K562 (cell line): ENCODE results near the gene GPR107. TPM values are rescaled to one million over a fixed set of nuclear protein-coding genes. Genes with fewer than 3 reads are reported as not detected.

Experiments used
- ATAC-seq: fragments of 200-7000 bp; cut with Tn5 transposase; 3 replicates; pipeline ENCODE4 v1.9.1; 2020; ENCODE audit warnings: moderate library complexity
- BruUV-seq: library from RNA; stranded (reverse); fragments of 400-500 nt; replicated peaks from 2 replicates; lab custom pipeline; 2021; lab: Mats Ljungman, UMichigan
- CTCF ChIA-PET: fragments of 300-600 bp; formaldehyde crosslinking; extraction: SDS; loops from one replicate; lab custom pipeline; 2021; ENCODE audit warnings: low intra/inter-chr PET ratio; lab: Yijun Ruan, JAX
- POLR2A ChIA-PET: fragments of 300-600, 350-650 bp; sonication (Branson Sonifier 250); formaldehyde crosslinking; extraction: SDS; loops from one replicate; lab custom pipeline; 2021; ENCODE audit warnings: antibody characterized with exemption, inconsistent platforms; lab: Yijun Ruan, JAX
- DNase-seq, 4 experiments: peaks; one replicate each; pipeline versions ENCODE4 v3.0.0 to v3.0.0-alpha.2; 2011 to 2018; ENCODE audit warnings: low spot score in 3 of 4, mixed read lengths in 3 of 4; ENCODE audit errors: extremely low read depth in 1 of 4
- FAIRE-seq: peaks from 2 replicates; lab custom pipeline; 2011; peaks lifted over from hg19 to GRCh38; lab: Jason Lieb, UNC
- H2AFZ ChIP-seq: 2 replicates; pipeline ENCODE4 v1.6.0; 2011; ENCODE audit warnings: low read depth, low read length, control low read depth, inconsistent platforms
- H3K27ac ChIP-seq: fragments of 200-600 bp; 3 replicates; pipeline ENCODE4 v1.8.0; 2011; ENCODE audit warnings: low read depth, mild to moderate bottlenecking, control low read depth, inconsistent platforms, low read length, moderate library complexity, mixed read lengths; ENCODE audit errors: extremely low read depth
- H3K27me3 ChIP-seq, 2 experiments: fragments of 300-600 bp in 1 of 2; 2 replicates in 1 of 2; 3 replicates in 1 of 2; pipeline versions ENCODE4 v1.6.0 to v1.8.0; 2011; ENCODE audit warnings: inconsistent platforms in 2 of 2, low read length in 2 of 2, mild to moderate bottlenecking in 1 of 2, mixed read lengths in 1 of 2, moderate library complexity in 1 of 2; ENCODE audit not compliant: control insufficient read depth in 2 of 2, insufficient read depth in 2 of 2
- H3K36me3 ChIP-seq: fragments of 300-600 bp; 3 replicates; pipeline ENCODE4 v1.8.0; 2011; ENCODE audit warnings: mild to moderate bottlenecking, low read length, inconsistent platforms; ENCODE audit not compliant: control insufficient read depth, insufficient read depth
- H3K4me1 ChIP-seq, 2 experiments: fragments of 200-600 bp in 1 of 2; replicated peaks in 1 of 2; 2 replicates in 1 of 2; 3 replicates in 1 of 2; pipeline versions ENCODE4 v1.5.1 to v1.8.0; 2011; ENCODE audit warnings: inconsistent platforms in 2 of 2, low read length in 2 of 2, mild to moderate bottlenecking in 1 of 2, mixed read lengths in 1 of 2, moderate library complexity in 1 of 2; ENCODE audit not compliant: control insufficient read depth in 2 of 2, insufficient read depth in 2 of 2
- H3K4me2 ChIP-seq: 2 replicates; pipeline ENCODE4 v1.6.1; 2011; ENCODE audit warnings: low read length, control low read depth, inconsistent platforms, mixed read lengths; ENCODE audit not compliant: insufficient read depth
- H3K4me3 ChIP-seq: fragments of 200-600 bp; sonication (generic), shearing (Covaris generic); 2 replicates; pipeline ENCODE4 v1.5.1; 2016; ENCODE audit warnings: control low read depth, inconsistent platforms
- H3K79me2 ChIP-seq: fragments of 200-600 bp; 3 replicates; pipeline ENCODE4 v1.8.0; 2011; ENCODE audit warnings: low read length, inconsistent platforms; ENCODE audit not compliant: control insufficient read depth, insufficient read depth
- H3K9ac ChIP-seq, 2 experiments: 2 replicates each; pipeline versions ENCODE4 v1.6.0 to v1.6.1; 2011; ENCODE audit warnings: low read depth in 2 of 2, low read length in 2 of 2, control low read depth in 1 of 2, inconsistent platforms in 1 of 2, mild to moderate bottlenecking in 1 of 2, mixed read lengths in 1 of 2; ENCODE audit not compliant: insufficient read depth in 1 of 2
- H3K9me1 ChIP-seq: one replicate; pipeline ENCODE4 v1.6.0; 2011; ENCODE audit warnings: inconsistent platforms, mild to moderate bottlenecking, low read length, moderate library complexity; ENCODE audit not compliant: control insufficient read depth, insufficient read depth
- H3K9me3 ChIP-seq: replicated peaks from 2 replicates; pipeline ENCODE4 v1.5.1; 2011; ENCODE audit warnings: low read depth, low read length, inconsistent platforms; ENCODE audit not compliant: control insufficient read depth, insufficient read depth
- H4K20me1 ChIP-seq: replicated peaks from 2 replicates; pipeline ENCODE4 v1.6.1; 2011; ENCODE audit warnings: low read length, inconsistent platforms, mixed read lengths; ENCODE audit not compliant: control insufficient read depth, insufficient read depth
- BCOR ChIP-seq: fragments of 450-650 bp; IDR thresholded peaks from 2 replicates; pipeline ENCODE4 v1.6.1; 2016
- BMI1 ChIP-seq: fragments of 150-350 bp; IDR thresholded peaks from 2 replicates; pipeline ENCODE4 v1.6.1; 2014; ENCODE audit warnings: low read length
- CBFA2T3 ChIP-seq: fragments of 450-650 bp; IDR thresholded peaks from 2 replicates; pipeline ENCODE4 v1.6.1; 2017
- DPF2 ChIP-seq: fragments of 450-650 bp; IDR thresholded peaks from 2 replicates; pipeline ENCODE4 v1.6.1; 2016
- LEF1 ChIP-seq: fragments of 450-650 bp; IDR thresholded peaks from 2 replicates; pipeline ENCODE4 v1.6.1; 2016; ENCODE audit warnings: mild to moderate bottlenecking
- PTRF ChIP-seq: fragments of 450-650 bp; IDR thresholded peaks from 2 replicates; pipeline ENCODE4 v1.6.1; 2016; ENCODE audit warnings: mild to moderate bottlenecking, missing genetic modification characterization, missing compliant biosample characterization
- RBM25 ChIP-seq: fragments of 200-400 bp; formaldehyde crosslinking; IDR thresholded peaks from 2 replicates; pipeline ENCODE4 v1.6.1; 2018; ENCODE audit warnings: low read length, low read depth, moderate library complexity; ENCODE audit not compliant: severe bottlenecking
- ZFP36 ChIP-seq: fragments of 150-350 bp; IDR thresholded peaks from 2 replicates; pipeline ENCODE4 v1.6.1; 2018; ENCODE audit warnings: low read length, low read depth; ENCODE audit not compliant: partially characterized antibody
- ZFX ChIP-seq: sonication (generic); formaldehyde crosslinking; IDR thresholded peaks from 2 replicates; pipeline ENCODE4 v1.8.0; 2022; ENCODE audit warnings: mild to moderate bottlenecking, missing genetic modification reagents, moderate library complexity
- ZNF436 ChIP-seq: fragments of 250-450, 450-650 bp; sonication (Bioruptor Pico); formaldehyde crosslinking; IDR thresholded peaks from 2 replicates; pipeline ENCODE4 v1.7.0; 2020; ENCODE audit warnings: mild to moderate bottlenecking
- WGBS: fragments of 100-300 bp; shearing (Covaris generic); methylation state at CpG from one replicate; pipeline ENCODE4 v1.1.6; 2016; ENCODE audit warnings: low coverage, mixed read lengths; ENCODE audit not compliant: insufficient coverage; ENCODE audit errors: missing lambda C conversion rate; 5-methylcytosine and 5-hydroxymethylcytosine counted together
- in situ Hi-C: fragments of 300-500 bp; cut with MboI; formaldehyde crosslinking; loops from 4 replicates; pipeline ENCODE4 v1.15.0; 2018; ENCODE audit warnings: inconsistent platforms, mixed read lengths
- intact Hi-C: fragments of 100-400 bp; cut with micrococcal nuclease; formaldehyde crosslinking; loops from 2 replicates; pipeline ENCODE4 v1.14.2; 2022
- polyA plus RNA-seq, 8 experiments: library from polyadenylated mRNA; depleted of rRNA in 4 of 8; stranded (reverse) in 5 of 8; unstranded in 3 of 8; fragments of >200 nt; fragmentation: Nextera tagmentation in 2 of 8; fragmentation: Illumina TruSeq in 1 of 8; extraction: Ambion mirVana in 2 of 8; extraction: Trizol in 1 of 8; gene quantifications; 2 replicates each; pipeline versions ENCODE4 v1.2.1 to v1.2.3, GENCODE V29; 2011 to 2014; ENCODE audit warnings: inconsistent platforms in 1 of 8, missing spikeins in 1 of 8
- total RNA-seq, 7 experiments: library from RNA; depleted of rRNA in 6 of 7; stranded (reverse); fragments of >200 nt in 6 of 7; fragmentation: Illumina TruSeq in 2 of 7; extraction: Trizol in 2 of 7; gene quantifications; 2 replicates each; pipeline versions ENCODE4 v1.2.1 to v1.2.3, GENCODE V29; 2011 to 2021; ENCODE audit warnings: low replicate concordance in 1 of 7
- TF ChIP-seq, protein P1 (sequence below): sonication (generic); formaldehyde crosslinking; IDR thresholded peaks from 2 replicates; pipeline ENCODE4 v1.8.0; 2022; ENCODE audit warnings: missing genetic modification reagents, mild to moderate bottlenecking, borderline replicate concordance
- TF ChIP-seq, protein P2 (sequence below): fragments of 200-800 bp; sonication (Bioruptor generic); IDR thresholded peaks from 2 replicates; pipeline ENCODE4 v1.6.1; 2016; ENCODE audit warnings: missing genetic modification characterization, missing compliant biosample characterization

Gene GPR107
- total and polyA plus RNA-seq, 9 of the 15 experiments (the other 6 are each of a cell fraction or from before 2014, with no cell fraction given), result 3.2 to 34.6 (median 14.4) TPM

GRCh38 chr9:130149031-130149430 lies 95.3 kb downstream of the GPR107 start:
- no peaks in the 10 kb centered on the region for H3K27me3 ChIP-seq
- H3K9me1 ChIP-seq, result no peaks in the 10 kb centered on the region
- ChIA-PET CTCF (no interaction called here), POLR2A (interaction anchor here (0.6 to 0.8 kb wide), 4 partner anchors 11 to 242 kb away, joined by 3 read pairs; no protein-coding TSS in a partner anchor)
- H3K4me3 ChIP-seq, result no peak overlapping the region
- intact Hi-C loops, result no loop called here
- H2AFZ ChIP-seq, result no peak overlapping the region
- no peak for DNase-seq
- no peaks in the 10 kb centered on the region for H4K20me1 ChIP-seq
- peaks cover 11 to 13% of the 10 kb centered on the region in 2 experiments; a peak in 3 of 5 replicates for H3K4me1 ChIP-seq
- no peak for FAIRE-seq
- in situ Hi-C loops, result loop anchor here (25.0 kb wide), 1 partner anchor 538 kb away; the partner anchor contains the start of gene EXOSC2
- no peaks in the 10 kb centered on the region for H3K9me3 ChIP-seq
- TF ChIP-seq, protein P1, sequence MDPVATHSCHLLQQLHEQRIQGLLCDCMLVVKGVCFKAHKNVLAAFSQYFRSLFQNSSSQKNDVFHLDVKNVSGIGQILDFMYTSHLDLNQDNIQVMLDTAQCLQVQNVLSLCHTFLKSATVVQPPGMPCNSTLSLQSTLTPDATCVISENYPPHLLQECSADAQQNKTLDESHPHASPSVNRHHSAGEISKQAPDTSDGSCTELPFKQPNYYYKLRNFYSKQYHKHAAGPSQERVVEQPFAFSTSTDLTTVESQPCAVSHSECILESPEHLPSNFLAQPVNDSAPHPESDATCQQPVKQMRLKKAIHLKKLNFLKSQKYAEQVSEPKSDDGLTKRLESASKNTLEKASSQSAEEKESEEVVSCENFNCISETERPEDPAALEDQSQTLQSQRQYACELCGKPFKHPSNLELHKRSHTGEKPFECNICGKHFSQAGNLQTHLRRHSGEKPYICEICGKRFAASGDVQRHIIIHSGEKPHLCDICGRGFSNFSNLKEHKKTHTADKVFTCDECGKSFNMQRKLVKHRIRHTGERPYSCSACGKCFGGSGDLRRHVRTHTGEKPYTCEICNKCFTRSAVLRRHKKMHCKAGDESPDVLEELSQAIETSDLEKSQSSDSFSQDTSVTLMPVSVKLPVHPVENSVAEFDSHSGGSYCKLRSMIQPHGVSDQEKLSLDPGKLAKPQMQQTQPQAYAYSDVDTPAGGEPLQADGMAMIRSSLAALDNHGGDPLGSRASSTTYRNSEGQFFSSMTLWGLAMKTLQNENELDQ (CRISPR knock-in tag), result no peak
- TF ChIP-seq ZFX (CRISPR knock-in tag), result no peak
- no peak for TF ChIP-seq BMI1
- TF ChIP-seq LEF1, result no peak
- peak; percentile 44 for TF ChIP-seq RBM25
- TF ChIP-seq ZNF436, result peak; percentile 72
- TF ChIP-seq, protein P2, sequence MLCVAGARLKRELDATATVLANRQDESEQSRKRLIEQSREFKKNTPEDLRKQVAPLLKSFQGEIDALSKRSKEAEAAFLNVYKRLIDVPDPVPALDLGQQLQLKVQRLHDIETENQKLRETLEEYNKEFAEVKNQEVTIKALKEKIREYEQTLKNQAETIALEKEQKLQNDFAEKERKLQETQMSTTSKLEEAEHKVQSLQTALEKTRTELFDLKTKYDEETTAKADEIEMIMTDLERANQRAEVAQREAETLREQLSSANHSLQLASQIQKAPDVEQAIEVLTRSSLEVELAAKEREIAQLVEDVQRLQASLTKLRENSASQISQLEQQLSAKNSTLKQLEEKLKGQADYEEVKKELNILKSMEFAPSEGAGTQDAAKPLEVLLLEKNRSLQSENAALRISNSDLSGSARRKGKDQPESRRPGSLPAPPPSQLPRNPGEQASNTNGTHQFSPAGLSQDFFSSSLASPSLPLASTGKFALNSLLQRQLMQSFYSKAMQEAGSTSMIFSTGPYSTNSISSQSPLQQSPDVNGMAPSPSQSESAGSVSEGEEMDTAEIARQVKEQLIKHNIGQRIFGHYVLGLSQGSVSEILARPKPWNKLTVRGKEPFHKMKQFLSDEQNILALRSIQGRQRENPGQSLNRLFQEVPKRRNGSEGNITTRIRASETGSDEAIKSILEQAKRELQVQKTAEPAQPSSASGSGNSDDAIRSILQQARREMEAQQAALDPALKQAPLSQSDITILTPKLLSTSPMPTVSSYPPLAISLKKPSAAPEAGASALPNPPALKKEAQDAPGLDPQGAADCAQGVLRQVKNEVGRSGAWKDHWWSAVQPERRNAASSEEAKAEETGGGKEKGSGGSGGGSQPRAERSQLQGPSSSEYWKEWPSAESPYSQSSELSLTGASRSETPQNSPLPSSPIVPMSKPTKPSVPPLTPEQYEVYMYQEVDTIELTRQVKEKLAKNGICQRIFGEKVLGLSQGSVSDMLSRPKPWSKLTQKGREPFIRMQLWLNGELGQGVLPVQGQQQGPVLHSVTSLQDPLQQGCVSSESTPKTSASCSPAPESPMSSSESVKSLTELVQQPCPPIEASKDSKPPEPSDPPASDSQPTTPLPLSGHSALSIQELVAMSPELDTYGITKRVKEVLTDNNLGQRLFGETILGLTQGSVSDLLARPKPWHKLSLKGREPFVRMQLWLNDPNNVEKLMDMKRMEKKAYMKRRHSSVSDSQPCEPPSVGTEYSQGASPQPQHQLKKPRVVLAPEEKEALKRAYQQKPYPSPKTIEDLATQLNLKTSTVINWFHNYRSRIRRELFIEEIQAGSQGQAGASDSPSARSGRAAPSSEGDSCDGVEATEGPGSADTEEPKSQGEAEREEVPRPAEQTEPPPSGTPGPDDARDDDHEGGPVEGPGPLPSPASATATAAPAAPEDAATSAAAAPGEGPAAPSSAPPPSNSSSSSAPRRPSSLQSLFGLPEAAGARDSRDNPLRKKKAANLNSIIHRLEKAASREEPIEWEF (CRISPR knock-in tag), result no peak
- TF ChIP-seq ZFP36, result peak; percentile 97
- TF ChIP-seq CBFA2T3, result peak; percentile 25; the same call in 1 of the 2 replicates
- TF ChIP-seq BCOR, result peak; percentile 62
- peak; percentile 13; the same call in 1 of the 2 replicates for TF ChIP-seq DPF2
- no peak for TF ChIP-seq PTRF
- BruUV-seq, result no TSS peak
- no peak for ATAC-seq
- WGBS, result 56% methylated on average over 5 of the region's 5 CpGs
- H3K9ac ChIP-seq, result no peak overlapping the region
- H3K27ac ChIP-seq, result no peak overlapping the region
- H3K79me2 ChIP-seq, result no peaks in the 10 kb centered on the region
- no peaks in the 10 kb centered on the region for H3K36me3 ChIP-seq
- no peak overlapping the region for H3K4me2 ChIP-seq
